Measurements from ENCODE around the gene METTL16.

- no peak for TF ChIP-seq CTCF (conservative IDR thresholded peaks at IDR 0.05 in 1 of 2, IDR thresholded peaks at IDR 0.05 in 1 of 2; ENCODE audit: extremely low read depth in 1 of 2, insufficient read depth in 1 of 2, low read depth in 1 of 2, low read length in 2 of 2)
- TF ChIP-seq EZH2 (IDR thresholded peaks at IDR 0.05; ENCODE audit: borderline replicate concordance, low read length) = no peak
Measured at GRCh38 chr17:2485543-2485942, 26.1 kb downstream of the METTL16 start.
